ENCODE measurements around the gene AOPEP.

The AOPEP gene

DNA sequence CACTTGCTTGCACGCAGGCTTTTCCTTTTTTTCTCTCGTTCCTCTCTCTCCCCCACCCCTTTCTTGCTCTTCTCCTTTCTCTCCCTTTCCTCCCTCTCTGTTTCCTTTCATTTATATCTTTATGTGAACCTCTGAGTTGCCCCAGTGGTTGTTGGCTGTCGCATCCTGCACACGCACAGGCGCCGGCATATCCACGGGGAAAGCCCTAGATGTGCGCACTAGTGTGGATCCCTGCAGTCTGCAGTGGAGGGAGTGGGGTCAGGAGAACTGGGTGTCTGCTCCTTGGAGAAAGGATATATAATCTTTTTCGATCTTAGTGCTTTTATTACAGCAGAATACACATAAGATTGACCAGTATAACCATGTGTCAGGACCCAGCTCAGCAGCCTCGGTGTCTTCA, 367.5 kb downstream of the AOPEP start:
- no peak overlapping the region for H3K4me3 ChIP-seq (ENCODE audit: low read depth, low read length)
- TF ChIP-seq, protein P1, sequence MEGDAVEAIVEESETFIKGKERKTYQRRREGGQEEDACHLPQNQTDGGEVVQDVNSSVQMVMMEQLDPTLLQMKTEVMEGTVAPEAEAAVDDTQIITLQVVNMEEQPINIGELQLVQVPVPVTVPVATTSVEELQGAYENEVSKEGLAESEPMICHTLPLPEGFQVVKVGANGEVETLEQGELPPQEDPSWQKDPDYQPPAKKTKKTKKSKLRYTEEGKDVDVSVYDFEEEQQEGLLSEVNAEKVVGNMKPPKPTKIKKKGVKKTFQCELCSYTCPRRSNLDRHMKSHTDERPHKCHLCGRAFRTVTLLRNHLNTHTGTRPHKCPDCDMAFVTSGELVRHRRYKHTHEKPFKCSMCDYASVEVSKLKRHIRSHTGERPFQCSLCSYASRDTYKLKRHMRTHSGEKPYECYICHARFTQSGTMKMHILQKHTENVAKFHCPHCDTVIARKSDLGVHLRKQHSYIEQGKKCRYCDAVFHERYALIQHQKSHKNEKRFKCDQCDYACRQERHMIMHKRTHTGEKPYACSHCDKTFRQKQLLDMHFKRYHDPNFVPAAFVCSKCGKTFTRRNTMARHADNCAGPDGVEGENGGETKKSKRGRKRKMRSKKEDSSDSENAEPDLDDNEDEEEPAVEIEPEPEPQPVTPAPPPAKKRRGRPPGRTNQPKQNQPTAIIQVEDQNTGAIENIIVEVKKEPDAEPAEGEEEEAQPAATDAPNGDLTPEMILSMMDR (IDR thresholded peaks at IDR 0.05; ENCODE audit: low read depth, low read length), result no peak

DNA sequence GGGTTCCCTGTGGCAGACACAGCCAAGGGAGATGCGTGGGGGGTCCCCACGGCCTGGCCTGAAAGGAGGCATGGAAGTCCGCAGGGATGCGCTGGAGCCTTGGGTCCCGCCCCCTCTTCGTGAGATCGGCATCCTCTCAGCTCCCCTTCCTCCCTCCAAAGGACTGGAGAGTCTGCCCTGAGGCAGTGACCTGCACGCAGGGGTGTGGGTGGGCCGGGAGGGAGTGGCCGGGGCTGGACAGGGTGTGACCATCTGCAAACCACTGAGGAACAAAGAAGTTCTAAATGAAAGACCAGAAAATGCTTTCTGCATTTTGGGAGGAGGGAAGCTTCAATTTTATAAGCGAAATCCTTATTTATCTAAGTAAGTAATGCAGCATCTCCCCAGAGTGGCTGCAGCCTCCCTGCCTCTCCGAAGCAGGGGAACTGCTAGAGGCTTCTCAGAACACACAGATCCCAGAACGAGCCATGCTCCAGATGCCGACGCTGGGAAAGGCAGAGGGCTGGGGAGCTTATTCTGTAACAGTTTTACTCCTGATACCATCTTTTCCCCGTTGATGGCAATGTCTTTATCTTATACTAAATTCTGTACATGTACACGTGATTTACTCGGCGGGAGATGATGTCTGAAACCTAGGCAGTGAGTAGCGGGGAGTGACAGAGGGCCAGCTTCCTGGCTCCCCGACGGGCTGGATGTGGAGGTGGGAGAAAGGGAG, 369.3 kb downstream of the AOPEP start:
- H3K4me3 ChIP-seq (ENCODE audit: low read depth, low read length), result no peak overlapping the region
- TF ChIP-seq, protein P1 (IDR thresholded peaks at IDR 0.05; ENCODE audit: low read depth, low read length), result no peak

DNA sequence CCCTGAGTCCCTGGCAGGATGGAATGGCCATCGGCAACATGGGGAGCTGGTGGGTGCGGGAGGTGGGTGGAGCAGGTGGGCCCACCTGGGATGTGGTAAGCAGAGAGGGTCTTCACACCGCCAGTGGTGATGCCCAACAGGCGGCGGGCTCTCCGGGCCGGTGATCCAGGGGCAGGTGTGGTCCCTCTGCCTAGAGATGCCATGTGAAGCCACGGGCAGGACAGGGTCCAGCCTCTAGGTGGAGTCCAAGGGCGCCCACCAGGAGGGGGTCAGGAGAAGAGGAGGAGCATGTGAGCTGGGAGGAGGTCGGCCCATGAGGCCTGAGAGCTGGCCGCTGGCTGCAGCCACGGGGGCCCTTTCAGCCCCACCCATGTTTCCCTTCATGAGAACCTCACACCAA, 369.9 kb downstream of the AOPEP start:
- TF ChIP-seq, protein P1 (IDR thresholded peaks at IDR 0.05; ENCODE audit: low read depth, low read length), result no peak
- no peak overlapping the region for H3K4me3 ChIP-seq (ENCODE audit: low read depth, low read length)

DNA sequence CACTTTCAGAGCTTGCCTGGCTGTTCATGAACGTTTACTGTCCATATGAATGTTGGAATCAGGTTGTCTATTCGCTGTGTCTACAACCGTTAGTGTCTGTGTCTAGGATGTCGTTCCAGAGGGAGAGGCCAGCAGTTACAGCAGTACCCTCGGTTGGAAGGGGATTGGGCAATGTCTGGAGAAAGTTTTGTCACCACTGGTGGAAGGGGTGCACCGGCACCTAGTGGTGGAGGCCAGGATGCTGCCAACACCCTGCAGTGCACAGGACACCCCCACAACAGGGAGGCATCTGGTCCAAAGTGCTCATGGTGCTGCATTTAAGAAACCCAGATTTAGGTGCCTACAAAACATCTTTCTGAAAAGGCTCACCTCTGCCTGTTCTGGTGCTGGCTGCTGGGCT, 370.3 kb downstream of the AOPEP start:
- no peak overlapping the region for H3K4me3 ChIP-seq (ENCODE audit: low read depth, low read length)
- TF ChIP-seq, protein P1 (IDR thresholded peaks at IDR 0.05; ENCODE audit: low read depth, low read length), result no peak

DNA sequence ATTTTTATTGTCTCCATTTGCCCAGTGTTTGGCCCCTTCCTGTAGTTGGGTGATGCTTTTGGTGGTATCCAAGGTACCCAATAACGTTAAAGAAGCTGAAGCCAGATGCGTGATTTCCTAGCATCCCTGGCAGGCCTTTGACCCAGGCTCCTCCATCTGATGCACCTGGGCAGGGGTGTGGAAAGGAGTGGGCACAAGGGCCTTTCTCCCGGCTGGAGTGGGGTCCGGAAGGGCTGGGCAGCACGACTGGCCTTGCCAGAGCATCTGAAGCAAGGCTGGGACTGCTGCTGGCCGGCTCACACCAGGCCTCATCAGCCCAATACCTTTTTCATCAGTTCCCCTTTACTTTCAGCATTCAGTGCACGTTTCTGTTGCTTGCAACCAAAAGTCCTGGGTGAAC, 370.8 kb downstream of the AOPEP start:
- TF ChIP-seq, protein P1 (IDR thresholded peaks at IDR 0.05; ENCODE audit: low read depth, low read length), result no peak
- H3K4me3 ChIP-seq (ENCODE audit: low read depth, low read length), result no peak overlapping the region

DNA sequence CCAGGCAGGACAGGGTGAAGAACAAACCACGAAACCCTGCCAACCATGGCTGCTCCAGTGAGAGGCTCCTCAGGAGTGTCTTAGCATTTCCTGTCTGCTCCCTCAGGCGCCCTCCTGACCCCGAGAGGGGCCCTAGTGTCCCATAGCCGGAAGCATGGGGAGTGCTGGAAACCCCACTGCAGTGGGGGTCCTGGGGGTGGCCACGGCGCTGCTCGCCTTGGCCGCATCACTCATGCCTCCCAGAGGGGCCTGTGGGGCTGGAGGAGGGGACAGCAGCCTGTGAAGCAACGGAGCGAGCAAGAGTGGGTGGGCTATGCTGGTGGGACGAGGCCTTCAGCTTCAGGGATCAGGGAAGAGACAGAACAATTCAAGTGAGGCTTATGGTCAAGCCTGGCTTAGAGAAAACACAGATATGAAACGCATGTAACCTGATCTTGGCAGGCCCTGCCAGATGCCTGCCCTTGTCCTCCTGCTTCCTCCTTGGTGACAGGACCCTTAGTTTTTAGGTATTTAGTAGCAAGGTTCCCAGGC, 372.0 kb downstream of the AOPEP start:
- H3K4me3 ChIP-seq (ENCODE audit: low read depth, low read length), result no peak overlapping the region
- TF ChIP-seq, protein P1 (IDR thresholded peaks at IDR 0.05; ENCODE audit: low read depth, low read length), result no peak

DNA sequence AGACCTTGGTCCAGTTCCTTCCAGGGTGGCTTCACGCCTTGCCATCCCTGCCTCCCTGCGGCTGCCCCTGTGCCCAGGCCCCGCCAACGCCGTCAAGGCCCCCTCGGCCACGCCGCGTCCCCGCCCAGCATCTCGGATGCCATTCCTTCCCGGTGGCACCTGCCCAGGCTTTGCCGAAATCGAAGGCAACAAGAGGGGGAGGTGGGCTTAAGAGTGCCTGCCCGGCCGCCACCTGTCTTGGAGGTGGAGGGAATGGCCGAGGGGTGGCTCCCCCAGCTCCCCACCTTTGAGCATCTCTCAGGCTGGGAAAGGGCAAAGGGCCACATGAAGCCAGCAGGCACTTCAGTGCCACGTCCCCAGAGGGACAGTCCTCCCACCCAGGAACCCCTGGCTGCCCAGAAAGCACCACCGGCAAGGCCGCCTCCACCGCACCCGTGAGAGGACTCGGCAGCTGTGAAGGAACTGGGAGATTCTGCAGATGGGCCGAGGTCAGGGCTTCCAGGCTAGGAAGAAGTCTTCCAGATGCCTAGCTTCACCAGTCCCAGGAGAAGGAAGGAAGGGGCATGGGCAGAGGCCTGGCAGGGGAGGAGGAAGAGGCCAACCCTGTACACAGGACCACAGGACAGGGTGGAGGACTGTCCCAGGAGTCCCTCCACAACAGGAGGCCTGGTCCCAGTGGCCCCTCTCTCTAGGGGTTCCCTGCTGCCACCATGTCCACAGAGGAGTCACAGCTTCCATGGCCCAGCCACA, 373.0 kb downstream of the AOPEP start:
- TF ChIP-seq, protein P1 (IDR thresholded peaks at IDR 0.05; ENCODE audit: low read depth, low read length), result no peak
- H3K4me3 ChIP-seq (ENCODE audit: low read depth, low read length), result no peak overlapping the region

Measured in WI38 (cell line).